HG03439 (cell line): ENCODE results near the gene VWA7.
"Not testable (repeated sequence)": the region's sequence is repeated elsewhere in the genome, so short reads cannot be mapped to it uniquely, and the experiment has no call there.

Experiments used
- ATAC-seq: cut with Tn5 transposase; IDR thresholded peaks from one replicate; pipeline ENCODE4 v1.9.1; 2021; ENCODE audit warnings: mild to moderate bottlenecking, moderate library complexity; ENCODE audit not compliant: unreplicated experiment

Gene VWA7

DNA sequence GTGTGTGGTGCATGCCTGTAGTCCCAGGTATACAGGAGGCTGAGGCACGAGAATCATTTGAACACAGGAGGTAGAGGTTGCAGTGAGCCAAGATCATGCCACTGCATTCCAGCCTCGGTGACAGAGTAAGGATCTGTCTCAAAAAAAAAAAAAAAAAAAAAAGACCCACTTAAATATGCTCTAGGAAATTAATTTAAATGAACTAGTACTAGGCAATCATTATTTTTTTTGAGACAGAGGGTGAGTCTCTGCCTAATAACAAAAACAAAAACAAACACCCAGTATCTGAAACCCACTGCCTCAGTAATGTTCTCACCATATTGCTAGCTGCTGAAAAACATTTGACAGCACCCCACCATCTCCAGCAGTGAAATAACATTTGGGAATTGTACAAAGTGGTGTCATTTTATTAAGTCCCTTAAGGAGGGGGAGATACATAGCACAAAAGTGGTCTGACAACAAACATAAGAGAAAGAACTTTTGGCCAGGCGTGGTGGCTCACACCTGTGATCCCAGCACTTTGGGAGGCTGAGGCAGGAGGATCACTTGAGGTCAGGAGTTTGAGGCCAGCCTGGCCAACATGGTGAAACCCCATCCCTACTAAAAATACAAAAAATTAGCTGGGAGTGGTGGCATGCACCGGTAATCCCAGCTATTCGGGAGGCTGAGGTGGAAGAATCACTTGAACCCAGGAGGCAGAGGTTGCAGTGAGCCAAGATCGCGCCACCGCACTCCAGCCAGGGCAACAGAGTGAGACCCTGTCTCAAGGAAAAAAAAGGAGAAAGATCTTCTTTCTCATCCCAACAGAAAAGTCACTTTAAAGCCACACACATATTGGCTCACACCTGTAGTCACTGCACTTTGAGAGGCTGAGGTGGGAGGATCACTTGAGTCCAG lies 24.2 kb upstream of the VWA7 start:
- not testable (repeated sequence) for ATAC-seq

DNA sequence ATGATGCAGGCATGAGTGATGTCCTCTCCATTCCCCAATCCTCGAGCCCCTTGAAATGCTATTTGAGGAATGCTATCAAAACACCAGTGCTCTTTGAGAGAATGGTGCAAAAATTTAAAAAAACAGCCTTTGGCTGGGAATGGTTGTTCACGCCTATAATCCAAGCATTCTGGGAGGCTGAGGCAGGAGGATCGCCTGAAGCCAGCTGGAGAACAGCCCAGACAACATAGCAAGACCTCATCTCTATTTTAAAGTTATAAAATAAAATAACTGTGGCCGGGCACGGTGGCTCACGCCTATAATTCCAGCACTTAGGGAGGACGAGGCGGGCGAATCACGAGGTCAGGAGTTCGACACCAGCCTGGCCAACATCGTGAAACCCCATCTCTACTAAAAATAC lies 22.7 kb upstream of the VWA7 start:
- ATAC-seq, result no peak

DNA sequence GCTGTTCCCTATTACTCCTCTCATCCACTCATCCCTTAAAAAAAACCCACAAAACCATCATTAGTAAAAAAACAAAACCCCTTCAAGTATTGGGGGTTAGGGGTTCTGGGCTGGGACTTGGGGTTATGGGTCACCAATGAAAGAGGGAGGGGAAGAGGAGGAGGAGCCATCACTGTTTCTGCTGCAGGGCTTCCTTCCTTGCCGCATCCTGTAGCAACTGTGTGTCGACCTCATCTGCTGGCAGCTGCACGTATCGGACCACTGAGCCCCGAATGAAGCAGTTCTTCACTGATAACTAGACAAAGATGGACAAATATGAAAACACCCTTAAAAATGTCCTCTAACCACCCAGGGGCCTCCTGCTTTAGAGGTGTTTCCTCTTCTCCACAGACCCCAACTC lies 20.5 kb upstream of the VWA7 start:
- ATAC-seq, result no peak

DNA sequence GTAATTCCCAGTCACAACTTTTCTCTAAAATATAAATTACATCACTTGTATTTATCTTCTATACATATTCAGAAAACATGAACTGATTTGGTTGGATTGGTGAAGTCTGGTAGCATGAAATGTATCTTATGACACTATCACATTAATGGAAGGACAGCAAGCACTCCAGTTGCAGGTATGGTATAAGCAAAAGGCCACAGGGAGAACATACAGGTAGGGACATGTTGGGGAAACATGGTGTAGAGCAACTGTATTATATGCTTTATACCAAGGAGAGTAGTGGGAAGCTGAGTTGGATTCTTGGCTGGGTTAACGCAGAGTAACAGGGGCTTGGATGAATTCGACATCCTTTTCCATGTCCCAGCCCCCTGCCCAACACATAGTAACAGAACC lies 19.9 kb upstream of the VWA7 start:
- no peak for ATAC-seq

DNA sequence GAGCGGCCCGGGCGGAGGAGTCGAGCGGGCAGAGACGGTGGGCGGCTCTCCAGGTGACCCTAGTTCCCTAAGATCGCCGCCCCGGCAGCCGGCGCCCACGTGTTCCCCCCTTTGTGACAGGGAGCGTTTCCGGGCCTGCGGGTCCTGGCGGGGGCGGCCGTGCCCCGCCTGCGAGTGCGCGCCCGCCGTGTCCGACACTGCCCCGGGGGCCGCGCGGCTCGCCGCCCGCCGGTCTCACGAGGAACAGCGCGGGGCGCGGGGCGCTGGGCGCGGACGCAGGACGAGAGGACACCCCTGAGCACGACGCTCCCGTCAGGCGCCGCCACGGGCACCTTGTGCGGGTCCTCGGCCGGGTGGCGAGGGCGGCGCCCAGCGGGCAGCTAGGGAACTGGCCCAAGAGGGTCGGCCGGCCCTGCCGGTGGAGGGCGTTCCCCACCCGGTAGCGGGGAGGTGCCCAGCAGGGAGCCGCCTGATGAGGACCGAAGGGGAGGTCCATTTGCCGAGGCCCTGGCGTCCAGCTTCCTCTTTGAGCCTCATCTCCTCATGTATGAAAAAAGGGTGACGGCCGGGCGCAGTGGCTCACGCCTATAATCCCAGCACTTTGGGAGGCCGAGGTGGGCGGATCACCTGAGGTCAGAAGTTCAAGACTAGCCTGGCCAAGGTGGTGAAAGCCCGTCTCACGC lies 18.6 kb upstream of the VWA7 start, which contains the start of gene VARS1:
Gene VARS1 (minus strand): TSS at position 137 of the 683 bp plus-strand sequence. CDS start 535 bp downstream, outside the sequence.
- ATAC-seq, result peak; percentile 72

DNA sequence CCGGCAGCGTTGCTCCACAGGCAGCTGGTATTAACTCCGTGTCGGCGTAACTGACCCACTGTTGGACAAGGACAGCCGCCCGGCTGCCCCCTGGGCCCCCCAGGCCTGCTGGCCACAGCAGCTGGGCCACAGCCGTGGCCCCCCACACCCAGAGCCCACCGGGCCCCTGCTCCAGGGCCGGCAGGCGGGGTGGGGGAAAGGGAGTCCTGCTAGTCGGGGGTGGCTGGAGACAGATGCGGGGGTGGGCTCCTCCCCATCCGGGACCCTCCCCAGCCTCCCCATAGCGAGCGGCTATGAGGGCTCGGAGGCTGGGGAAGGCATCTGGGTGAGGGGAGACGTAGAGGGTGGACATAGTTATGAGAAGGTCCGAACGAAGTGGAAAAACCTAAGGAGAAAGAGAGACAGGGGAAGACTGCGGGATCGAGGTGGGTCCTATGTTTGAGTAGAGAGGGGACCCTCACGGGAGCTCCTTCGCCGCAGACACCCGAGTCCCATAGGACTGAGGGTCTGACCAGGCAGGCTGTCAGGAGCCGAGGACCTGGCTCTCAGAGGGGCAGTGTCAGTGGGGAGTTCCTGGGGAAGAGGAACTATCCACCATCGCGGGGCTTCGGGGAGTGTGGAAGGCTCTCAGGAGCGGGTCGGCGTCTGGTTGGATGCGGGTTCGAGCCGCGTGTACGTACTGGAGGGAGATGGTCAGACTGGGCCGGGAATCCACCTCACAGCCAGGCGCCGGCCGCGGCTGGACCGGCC lies 17.9 kb upstream of the VWA7 start:
- peak; percentile 8 for ATAC-seq

GRCh38 chr6:31794294-31794865 lies 17.3 kb upstream of the VWA7 start:
- no peak for ATAC-seq

GRCh38 chr6:31793927-31794245 lies 16.8 kb upstream of the VWA7 start:
- not testable (repeated sequence) for ATAC-seq

- no peak for ATAC-seq
Measured at GRCh38 chr6:31792761-31793171, 15.6 kb upstream of the VWA7 start.

DNA sequence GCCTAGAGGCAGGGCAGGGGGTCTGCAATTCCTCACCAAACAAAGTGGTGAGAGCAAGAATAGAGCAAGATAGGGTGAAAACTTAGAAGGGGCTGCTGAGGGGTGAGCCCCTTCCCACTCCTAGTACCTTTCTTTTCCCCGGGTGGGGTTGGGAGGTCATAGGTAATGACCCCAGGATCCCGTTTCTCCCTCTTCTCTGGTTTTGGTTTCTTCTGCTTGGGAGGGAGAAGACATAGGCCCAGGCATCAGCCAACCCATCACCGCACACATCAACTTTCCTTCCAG lies 14.9 kb upstream of the VWA7 start:
- ATAC-seq, result no peak

DNA sequence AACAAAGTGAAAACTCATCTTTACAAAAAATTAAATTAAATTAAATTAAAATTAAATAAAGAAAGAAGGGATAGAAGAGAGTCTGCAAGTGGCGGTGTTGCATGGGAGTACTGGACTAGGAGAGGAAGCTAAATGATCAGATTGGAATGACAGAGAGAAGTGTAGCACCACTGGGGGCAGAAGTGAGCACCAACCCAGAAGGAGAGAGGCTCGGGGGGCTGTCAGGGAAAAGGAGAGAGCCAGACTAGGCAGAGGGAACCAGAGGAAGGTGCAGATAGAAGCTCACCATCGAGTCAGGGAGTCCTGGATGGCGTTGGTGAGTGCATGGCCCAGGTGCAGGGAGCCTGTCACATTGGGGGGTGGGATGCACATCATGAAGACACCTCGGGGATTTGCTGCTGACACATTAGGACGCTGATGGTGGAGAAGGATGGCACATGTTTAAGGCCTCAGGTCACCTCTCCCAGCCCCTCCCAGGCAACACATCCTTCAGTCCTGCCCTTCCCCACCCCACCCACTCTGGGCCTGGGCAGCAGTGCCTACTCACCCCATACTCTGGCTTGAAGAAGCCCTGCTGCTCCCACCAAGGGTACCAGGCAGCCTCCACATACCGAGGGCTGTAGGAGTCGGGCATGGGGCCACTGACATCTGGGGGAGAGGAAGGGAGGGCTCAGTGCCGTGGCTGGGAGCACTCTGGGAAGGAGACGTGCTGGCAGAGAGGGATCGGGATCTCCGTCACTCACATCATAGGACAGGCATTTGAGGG lies 14.4 kb upstream of the VWA7 start:
- no peak for ATAC-seq

GRCh38 chr6:31785475-31785874 lies 8.3 kb upstream of the VWA7 start:
- no peak for ATAC-seq

DNA sequence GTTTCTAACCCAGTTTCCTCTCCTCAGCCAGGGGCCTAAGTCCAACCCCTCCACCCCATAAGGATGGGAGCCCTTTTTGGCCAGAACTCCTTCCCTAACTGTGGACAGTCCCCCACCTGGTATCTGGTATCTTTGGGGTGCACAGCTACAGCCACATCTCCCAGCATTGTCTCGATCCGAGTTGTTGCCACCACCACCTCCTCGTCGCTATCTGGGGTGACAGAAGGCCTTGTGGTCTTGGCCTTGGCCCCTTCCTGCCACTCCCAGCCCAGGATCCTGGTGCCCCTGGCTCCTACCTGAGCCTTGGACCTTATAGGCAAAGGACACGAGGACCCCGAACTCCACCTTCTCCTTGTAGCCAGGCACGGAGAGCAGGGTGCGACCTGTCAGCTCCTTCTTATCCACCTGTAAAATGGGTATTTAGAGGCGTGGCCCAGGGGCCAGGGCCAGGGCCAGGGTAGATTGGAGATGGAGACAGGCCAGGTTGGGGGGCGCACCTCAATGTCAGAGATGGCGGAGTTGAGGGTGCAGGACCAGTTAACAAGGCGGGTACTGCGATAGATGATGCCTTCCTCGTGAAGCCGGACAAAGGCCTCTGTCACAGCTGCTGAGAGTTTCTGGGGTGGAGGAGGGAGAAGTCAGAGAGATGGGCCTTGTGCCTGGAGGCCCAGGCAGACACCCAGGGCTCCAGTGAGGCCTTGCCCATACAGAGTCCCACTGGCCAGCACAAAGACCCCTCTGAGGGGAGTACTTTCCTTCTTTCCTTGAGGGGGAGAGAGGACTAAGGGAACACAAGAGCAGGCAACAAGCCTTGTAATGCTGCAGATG lies 7.2 kb upstream of the VWA7 start:
- no peak for ATAC-seq

DNA sequence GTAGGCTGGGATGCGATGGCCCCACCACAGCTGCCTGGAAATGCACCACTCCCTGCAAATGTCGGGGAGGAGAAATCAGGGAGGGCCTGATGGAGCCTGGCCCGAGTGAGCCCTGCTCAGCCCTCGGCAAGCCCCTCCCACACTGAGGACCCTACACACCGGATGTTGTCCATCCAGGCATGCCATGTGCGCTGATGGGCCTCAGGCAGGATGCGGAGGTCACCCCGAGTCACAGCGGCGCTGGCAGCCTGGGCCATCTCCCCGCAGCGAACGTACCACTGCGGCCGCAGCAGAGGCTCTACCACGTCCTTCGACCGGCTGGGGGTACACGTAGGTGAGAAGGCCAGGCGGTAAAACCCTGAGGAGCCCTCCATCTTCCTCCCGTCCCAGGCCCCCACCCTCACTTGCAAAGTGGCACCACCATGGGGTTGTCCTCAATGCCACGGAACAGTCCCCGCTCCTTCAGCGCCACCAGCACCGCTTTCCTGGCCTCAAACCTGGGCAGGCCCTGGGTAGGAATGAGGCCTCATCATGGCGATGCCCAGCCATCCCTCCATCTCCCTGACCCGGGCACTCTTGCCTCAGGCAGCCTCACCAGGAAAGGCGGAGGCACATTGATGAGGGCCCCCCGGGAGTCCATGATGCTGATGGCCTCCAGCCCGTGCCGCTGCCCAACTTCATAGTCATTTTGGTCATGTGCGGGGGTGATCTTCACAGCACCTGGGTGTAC lies 5.2 kb upstream of the VWA7 start:
- no peak for ATAC-seq

DNA sequence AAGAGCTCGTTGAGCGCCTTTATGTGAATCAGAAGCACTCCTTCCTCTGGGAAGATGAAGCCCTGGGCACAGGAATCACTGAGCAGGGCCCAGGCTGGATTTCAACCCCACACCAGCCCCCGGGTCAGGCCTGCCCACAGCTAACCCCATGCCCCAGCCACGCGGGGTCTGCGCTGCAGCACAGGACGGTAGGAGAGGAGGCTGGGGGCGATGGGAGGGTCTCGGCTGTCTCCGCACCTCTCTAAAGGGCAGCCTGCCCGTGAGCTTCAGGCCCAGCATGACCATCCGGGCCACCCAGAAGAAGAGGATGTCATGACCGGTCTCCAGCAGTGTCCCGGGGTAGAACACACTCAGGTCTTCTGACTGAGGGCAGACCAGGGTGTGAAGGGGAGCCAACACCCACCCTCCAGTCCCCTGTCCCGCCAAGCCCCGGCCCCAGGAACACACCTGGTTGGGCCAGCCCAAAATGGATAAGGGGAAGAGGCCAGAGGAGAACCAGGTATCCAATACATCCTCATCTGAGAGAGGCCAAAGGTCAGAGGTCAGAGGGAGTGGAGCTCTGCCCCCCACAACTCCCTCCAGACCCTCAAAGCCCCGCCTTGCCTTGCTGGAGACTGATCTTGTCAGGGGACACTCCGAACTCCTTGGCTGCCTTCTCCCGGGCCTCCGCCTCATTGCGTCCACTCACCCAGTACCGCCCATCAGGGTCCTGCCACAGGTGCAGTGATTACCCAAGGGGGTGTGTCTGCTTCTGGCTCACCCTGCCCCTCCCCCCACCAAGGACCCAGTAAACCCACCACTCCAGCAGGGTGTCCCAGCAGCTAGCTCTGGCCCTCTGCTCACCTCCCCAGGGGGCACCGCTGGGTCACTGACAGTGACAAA lies 4.4 kb upstream of the VWA7 start:
- no peak for ATAC-seq

DNA sequence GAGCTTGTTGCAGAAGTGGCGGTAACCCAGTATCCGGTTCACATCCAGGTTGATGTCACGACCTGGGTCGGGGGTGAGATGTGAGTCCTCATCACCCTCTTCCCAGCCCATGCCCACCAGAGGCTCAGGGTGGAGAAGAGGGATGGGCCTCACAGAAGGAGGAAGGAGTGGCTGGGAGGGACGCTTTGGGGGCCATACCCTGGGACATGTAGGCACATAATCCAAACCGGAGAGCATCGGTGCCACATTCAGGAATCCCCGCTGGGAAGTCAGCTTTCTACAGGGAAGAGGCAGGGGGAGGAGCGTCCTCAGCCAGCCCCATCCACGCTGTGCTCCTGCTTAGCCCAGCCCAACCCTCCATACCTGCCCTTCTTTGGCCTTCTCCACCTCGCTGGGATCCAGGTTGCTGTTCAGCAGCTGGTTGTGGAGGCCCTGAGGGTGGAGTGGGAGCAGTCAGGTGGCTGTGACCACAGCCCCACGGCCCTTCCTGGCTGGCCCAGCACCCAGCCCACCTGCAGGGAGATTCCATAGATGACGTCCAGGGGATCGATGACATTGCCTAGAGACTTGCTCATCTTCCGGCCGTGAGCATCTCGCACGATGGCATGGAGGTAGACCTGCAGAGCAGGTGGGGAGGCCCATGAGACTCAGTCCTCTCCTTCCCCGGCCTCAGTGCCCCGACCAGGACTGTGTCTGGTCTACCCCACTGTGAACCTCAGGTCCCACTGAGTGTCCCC lies 3.5 kb upstream of the VWA7 start:
- no peak for ATAC-seq

- no peak for ATAC-seq
Measured at GRCh38 chr6:31779908-31780307, 2.8 kb upstream of the VWA7 start.
